Skin of body (tissue), 2 donors: Measurements from ENCODE around the gene SINHCAF. TPM values are rescaled to one million over a fixed set of nuclear protein-coding genes. Genes with fewer than 3 reads are reported as not detected.
"Not testable (repeated sequence)": the region's sequence is repeated elsewhere in the genome, so short reads cannot be mapped to it uniquely, and the experiment has no call there.

Experiments
- DNase-seq: peaks from one replicate; lab custom pipeline; 2025; lab: John Stamatoyannopoulos, UW
- total RNA-seq: library from RNA; depleted of rRNA; stranded (reverse); fragments of >200 nt; gene quantifications from one replicate; pipeline ENCODE4 v1.2.3, GENCODE V29; 2014

Gene SINHCAF
- 47.5 TPM for total RNA-seq

GRCh38 chr12:31325877-31326631, at the start of gene SINHCAF:
TSS of gene SINHCAF (minus strand) at chr12:31326150. CDS start at chr12:31298204, 27,946 bp downstream.
- DNase-seq, result peak; percentile 93

- not testable (repeated sequence) for DNase-seq
These were observed 49.5 kb upstream of the SINHCAF start for GRCh38 chr12:31375422-31375821.

GRCh38 chr12:31371256-31371620, 45.3 kb upstream of the SINHCAF start:
- no peak for DNase-seq

GRCh38 chr12:31370531-31371255, 44.7 kb upstream of the SINHCAF start:
- DNase-seq, result no peak

- peak; percentile 79 for DNase-seq
These were observed 44.0 kb upstream of the SINHCAF start for GRCh38 chr12:31369712-31370521.

- no peak for DNase-seq
These were observed 42.9 kb upstream of the SINHCAF start for GRCh38 chr12:31368666-31369361.

- DNase-seq, result no peak
These were observed 40.2 kb upstream of the SINHCAF start for GRCh38 chr12:31366104-31366621.

GRCh38 chr12:31363831-31364230, 37.9 kb upstream of the SINHCAF start:
- no peak for DNase-seq

- no peak for DNase-seq
These were observed 37.5 kb upstream of the SINHCAF start for GRCh38 chr12:31363416-31363809.

- DNase-seq, result no peak
These were observed 36.9 kb upstream of the SINHCAF start for GRCh38 chr12:31362759-31363415.

GRCh38 chr12:31362115-31362758, 36.3 kb upstream of the SINHCAF start:
- no peak for DNase-seq

- no peak for DNase-seq
These were observed 35.8 kb upstream of the SINHCAF start for GRCh38 chr12:31361730-31362114.

GRCh38 chr12:31355747-31356107, 29.8 kb upstream of the SINHCAF start:
- no peak for DNase-seq

GRCh38 chr12:31353750-31354708, 28.1 kb upstream of the SINHCAF start:
- no peak for DNase-seq

- DNase-seq, result no peak
These were observed 20.3 kb upstream of the SINHCAF start for GRCh38 chr12:31346267-31346666.

- no peak for DNase-seq
These were observed 17.2 kb upstream of the SINHCAF start for GRCh38 chr12:31343139-31343538.

GRCh38 chr12:31342286-31342685, 16.3 kb upstream of the SINHCAF start:
- no peak for DNase-seq

GRCh38 chr12:31339831-31340622, 14.1 kb upstream of the SINHCAF start:
- no peak for DNase-seq
